ENCODE data around the gene KLRF1.

DNA sequence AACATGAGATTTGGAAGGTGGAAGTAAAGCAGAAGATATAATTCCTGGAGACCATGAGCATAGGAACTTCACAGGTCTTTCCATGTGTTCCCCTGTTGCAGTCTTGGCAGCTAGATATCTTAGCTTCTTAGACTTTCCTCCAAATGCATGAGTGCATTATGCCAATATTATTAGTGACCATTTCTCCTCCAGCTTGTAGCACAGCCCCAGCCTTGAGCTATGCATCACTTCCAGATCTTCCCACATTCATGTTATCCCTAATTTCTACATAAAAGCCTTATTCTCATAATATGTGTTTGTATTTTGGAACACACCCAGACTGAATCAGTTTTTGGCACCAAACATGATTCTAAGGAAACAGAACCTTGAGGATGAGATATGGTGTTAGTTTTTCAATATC is 30.9 kb downstream of the KLRF1 start:
- TF ChIP-seq, protein P1, sequence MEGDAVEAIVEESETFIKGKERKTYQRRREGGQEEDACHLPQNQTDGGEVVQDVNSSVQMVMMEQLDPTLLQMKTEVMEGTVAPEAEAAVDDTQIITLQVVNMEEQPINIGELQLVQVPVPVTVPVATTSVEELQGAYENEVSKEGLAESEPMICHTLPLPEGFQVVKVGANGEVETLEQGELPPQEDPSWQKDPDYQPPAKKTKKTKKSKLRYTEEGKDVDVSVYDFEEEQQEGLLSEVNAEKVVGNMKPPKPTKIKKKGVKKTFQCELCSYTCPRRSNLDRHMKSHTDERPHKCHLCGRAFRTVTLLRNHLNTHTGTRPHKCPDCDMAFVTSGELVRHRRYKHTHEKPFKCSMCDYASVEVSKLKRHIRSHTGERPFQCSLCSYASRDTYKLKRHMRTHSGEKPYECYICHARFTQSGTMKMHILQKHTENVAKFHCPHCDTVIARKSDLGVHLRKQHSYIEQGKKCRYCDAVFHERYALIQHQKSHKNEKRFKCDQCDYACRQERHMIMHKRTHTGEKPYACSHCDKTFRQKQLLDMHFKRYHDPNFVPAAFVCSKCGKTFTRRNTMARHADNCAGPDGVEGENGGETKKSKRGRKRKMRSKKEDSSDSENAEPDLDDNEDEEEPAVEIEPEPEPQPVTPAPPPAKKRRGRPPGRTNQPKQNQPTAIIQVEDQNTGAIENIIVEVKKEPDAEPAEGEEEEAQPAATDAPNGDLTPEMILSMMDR (IDR thresholded peaks at IDR 0.05), result no peak
- TF ChIP-seq EZH2 (IDR thresholded peaks at IDR 0.05; ENCODE audit: borderline replicate concordance, insufficient read depth, low read depth, low read length, poor library complexity, severe bottlenecking), result no peak

Measured in B cell (primary cell).